Neural cell (in vitro differentiated cells): Measurements from ENCODE around the gene CNFN.
"Not testable (repeated sequence)": the region's sequence is repeated elsewhere in the genome, so short reads cannot be mapped to it uniquely, and the experiment has no call there.

Experiments used
- EZH2 ChIP-seq: fragments of 200-600, 300-800 bp; shearing (Covaris generic), sonication (generic); IDR thresholded peaks from 2 replicates; pipeline ENCODE4 v1.6.1; 2014; ENCODE audit warnings: antibody characterized with exemption, low read length, borderline replicate concordance, mild to moderate bottlenecking; ENCODE audit not compliant: insufficient read depth, poor library complexity, severe bottlenecking
- MXI1 ChIP-seq: fragments of 450-650 bp; conservative IDR thresholded peaks from 2 replicates; pipeline ENCODE4 v1.6.1; 2014; ENCODE audit warnings: antibody characterized with exemption, mild to moderate bottlenecking; ENCODE audit not compliant: poor library complexity, severe bottlenecking
- POLR2AphosphoS5 ChIP-seq: IDR thresholded peaks from 2 replicates; pipeline ENCODE4 v1.6.1; 2012
- RAD21 ChIP-seq: fragments of 450-650 bp; conservative IDR thresholded peaks from 2 replicates; pipeline ENCODE4 v1.6.1; 2014; ENCODE audit warnings: antibody characterized with exemption, mild to moderate bottlenecking, moderate library complexity
- REST ChIP-seq: IDR thresholded peaks from 2 replicates; pipeline ENCODE4 v1.6.1; 2012; ENCODE audit warnings: borderline replicate concordance
- TAF1 ChIP-seq: IDR thresholded peaks from 2 replicates; pipeline ENCODE4 v1.6.1; 2012; ENCODE audit warnings: low read depth
- TF ChIP-seq, protein P1 (sequence below): fragments of 450-650 bp; IDR thresholded peaks from 2 replicates; pipeline ENCODE4 v1.5.1; 2014; ENCODE audit warnings: antibody characterized with exemption, mild to moderate bottlenecking, moderate library complexity; ENCODE audit not compliant: poor library complexity, severe bottlenecking

DNA sequence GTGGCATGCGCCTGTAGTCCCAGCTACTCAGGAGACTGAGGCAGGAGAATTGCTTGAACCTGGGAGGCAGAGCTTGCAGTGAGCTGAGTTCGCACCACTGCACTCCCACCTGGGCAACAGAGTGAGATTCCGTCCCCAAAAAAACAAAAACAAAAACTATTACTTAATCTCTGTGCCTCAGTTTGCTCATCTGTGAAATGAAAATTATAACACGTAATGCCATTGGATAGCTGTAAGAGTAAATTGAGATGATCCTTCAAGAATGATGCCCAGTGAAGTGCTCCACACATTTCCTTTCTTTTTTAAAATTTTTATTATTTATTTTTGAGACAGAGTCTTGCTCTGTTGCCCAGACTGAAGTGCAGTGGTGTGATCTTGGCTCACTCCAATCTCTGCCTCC is 50.2 kb downstream of the CNFN start:
- TF ChIP-seq, protein P1, sequence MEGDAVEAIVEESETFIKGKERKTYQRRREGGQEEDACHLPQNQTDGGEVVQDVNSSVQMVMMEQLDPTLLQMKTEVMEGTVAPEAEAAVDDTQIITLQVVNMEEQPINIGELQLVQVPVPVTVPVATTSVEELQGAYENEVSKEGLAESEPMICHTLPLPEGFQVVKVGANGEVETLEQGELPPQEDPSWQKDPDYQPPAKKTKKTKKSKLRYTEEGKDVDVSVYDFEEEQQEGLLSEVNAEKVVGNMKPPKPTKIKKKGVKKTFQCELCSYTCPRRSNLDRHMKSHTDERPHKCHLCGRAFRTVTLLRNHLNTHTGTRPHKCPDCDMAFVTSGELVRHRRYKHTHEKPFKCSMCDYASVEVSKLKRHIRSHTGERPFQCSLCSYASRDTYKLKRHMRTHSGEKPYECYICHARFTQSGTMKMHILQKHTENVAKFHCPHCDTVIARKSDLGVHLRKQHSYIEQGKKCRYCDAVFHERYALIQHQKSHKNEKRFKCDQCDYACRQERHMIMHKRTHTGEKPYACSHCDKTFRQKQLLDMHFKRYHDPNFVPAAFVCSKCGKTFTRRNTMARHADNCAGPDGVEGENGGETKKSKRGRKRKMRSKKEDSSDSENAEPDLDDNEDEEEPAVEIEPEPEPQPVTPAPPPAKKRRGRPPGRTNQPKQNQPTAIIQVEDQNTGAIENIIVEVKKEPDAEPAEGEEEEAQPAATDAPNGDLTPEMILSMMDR = not testable (repeated sequence)
- TF ChIP-seq RAD21, EZH2, TAF1, REST, POLR2AphosphoS5, MXI1: not testable (repeated sequence)
